RPMI7951 (cell line): ENCODE data around the gene POU3F2. TPM values are rescaled to one million over a fixed set of nuclear protein-coding genes. Genes with fewer than 3 reads are reported as not detected.
A peak's percentile ranks its signal among the peaks of the same experiment; 100 is the strongest.

Experiments used
- DNase-seq: peaks from one replicate; pipeline ENCODE4 v3.0.0-alpha.2; 2012; ENCODE audit warnings: low read depth
- total RNA-seq: library from RNA; depleted of rRNA; stranded (reverse); fragments of >200 nt; shearing (Covaris generic); gene quantifications from 2 replicates; pipeline ENCODE4 v1.2.3, GENCODE V29; 2014; rRNA removed

Gene POU3F2
- total RNA-seq, 1 experiment from 2014 or later: 0.36 TPM

DNA sequence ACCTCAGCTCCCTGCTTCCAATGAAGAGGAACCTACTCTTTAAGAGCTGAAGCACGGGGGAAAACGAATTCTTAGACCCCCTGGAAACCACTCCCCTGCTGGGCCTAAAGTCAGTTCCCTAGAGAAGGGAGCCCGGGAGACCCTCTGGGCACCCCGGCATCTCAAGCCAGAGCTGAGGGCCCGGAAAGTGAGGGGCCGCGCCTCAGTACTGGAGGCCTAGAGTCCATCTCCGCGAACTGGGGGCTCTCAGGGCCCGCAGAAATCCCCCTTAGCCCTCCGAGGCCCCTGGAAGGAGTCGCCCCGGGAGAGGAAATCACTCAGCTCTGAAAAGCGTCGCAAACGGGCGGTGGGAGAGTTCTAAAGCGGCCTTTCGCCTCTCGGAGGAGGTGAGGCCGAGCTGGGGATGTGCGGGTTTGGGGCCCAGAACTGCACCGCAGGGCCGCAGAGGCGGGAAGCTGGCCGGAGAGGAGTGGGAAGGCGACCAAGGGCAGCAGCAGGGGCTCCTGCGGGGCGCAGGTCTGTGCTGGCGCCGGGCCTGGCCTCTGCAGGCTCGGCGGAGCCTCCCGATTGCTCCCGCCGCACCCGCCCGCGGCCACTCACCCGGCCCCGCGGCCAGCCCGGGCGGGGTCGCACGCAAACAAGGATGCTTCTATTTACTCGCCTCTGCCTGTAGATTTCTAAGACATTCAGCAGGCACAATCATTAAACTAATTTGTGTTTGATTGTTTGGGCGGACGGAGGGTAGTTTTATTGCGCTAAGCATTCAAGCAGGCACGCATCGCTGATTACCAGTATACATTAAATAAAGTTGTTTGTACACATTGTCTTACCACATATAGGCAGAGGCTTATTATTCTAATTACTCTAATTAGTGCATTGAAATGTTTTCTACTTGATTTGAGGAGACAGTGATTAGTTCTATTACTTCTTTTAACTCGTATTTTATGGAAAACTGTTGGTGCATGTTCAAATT lies 9.2 kb downstream of the POU3F2 start:
- no peak for DNase-seq

DNA sequence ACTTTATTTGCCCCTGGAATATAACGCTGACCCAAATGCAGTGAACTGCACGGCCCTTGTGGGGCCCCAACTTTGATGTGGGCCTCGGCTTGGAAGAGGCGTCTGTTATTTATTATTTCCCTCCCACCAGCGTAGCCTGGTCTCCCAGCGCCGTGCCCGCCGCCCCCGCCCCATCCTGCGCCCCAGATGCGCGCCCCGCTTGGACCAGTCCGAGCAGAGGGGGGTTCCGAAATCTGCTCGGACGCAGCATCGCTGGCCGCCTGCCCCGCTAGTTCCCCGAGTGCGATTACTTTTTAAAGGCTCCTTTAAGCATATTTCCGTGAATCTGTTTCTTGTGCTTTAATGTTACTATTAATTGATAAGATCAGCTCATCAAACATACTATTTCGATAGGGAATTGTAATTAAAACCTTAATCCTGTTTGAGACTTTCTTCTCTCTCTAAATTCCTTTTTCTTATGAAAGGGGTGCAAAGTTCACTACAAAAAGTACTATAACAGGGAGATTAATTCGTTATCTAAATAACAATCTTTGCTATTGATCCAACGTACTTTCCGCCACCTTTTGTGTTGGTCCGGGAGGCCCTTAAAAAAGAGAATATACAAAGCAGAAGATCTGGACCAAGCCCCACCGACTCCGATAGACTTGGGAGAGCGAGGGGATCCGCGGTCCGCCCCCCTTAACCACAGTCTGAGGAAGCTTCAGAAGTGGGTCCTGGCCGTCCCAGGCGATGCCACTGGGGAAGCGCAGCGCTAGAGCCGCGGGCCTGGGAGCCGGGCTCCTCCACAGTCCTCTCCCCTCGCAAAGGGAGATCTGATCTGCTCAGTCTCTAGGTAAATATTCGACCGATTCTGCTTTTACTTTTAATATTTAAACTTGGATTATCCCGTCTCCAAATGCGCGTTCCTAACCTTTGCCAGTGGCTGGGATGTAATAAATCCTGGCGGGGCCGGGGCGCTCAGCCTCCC lies 10.2 kb downstream of the POU3F2 start:
- DNase-seq: no peak

DNA sequence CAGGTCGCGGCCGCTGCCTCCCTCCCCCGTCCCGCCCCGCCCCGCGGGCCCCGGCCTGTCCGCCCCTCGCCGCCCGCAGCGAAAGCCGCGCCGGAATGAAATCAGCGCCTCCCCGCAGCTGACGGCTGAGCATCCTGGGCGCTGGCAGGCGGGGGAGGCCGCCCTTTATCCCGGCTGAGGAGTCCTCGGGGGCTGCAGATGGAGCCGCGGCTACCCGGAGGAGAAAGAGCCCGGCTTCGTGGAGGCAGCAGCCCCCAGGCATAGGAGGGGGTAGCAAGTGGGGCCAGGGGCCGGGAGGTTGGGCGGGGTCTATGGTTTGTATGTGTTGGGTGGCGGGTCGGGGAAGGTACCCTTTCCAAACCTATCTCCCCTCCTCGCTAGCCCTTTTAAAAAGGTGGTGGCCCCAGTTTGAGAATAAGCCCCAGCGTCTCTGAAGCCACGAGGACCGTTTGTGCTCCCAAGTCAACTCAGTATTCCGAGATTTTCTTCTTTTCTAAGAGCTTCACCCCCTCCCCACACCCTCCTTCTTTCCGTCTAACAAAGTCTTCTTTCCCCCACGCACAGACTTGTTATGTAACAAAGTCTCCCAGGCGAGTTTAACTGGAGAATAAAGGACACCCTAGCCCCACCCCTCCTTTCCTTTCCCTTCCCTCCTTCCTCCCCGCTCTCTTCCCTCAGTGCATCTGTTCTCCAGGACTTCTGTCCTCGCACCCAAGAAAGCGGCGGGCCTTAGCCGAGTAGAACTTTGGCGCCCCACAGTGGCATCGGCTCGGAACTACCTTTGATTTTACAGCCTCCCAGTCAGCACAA lies 11.0 kb downstream of the POU3F2 start:
- peak; percentile 77 for DNase-seq

DNA sequence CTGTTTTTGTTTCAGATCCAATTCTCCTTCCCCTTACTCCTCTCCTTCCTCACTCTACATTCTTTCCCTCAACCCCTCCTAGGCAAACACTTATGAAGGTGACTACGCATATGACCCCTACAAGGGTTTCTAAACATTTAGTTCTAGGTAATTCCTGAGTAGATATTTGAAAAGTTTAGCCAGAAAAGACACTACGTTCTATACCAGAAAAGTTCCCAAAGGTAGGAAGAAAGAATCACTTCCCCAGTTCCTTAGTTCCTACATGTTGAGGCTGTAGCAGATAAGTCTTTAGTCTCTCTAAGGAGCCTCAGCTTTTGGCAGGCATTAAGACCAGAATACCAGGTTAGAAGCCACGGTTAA lies 11.6 kb downstream of the POU3F2 start:
- DNase-seq: no peak

DNA sequence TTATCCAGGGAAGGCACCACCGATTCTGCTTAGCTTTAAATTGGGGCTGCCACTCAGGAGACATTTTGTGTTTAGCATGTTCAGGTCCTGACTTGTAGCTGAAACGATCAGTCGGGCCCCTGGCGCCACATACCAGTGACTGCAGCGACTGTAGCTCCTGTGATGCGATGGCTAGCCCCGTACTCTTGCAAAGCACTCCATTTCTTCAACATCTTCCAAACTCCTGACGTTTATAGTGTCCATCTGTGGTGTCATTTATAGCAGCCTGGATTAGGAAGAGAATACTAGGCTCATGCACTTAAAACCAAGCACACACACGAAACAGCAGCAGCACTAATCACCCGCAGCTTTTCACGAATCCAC lies 13.0 kb downstream of the POU3F2 start:
- DNase-seq: no peak

DNA sequence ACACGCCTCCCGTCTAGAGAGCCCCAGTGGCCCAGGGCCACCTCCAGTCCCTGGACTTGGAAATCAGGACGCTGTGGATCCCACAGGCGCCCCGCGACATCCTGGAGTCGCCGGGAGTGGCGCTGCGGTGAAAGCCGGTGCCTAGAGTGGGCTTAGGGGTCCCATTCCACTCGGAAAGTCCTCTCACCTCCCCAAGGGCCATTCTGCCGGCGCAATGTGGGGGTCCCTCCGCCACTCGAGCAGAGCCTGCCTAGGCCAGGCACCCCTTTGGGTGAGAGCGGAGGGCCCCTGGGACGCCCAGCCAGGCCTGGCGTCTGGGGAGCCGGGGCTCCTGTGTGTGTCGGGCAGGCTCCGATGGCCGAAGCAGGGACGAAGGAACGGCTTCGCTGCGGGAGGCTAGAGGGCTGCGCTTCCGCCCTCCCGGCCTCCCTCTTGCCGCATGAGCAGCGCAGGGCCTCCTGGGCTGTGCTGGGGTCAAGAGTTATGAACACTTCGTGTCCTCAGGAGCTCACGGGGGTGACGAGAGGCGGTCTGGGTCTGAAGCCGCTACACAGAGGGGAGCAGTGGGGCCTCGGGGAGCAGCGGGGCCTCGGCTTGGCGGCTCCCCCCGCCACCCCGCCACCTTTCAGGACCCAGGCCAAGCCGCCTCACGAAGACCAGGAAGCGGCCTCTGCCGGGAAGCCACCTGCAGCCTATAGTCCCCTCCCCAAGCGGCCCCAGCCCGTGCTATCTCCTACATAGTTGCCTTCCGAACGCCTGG lies 13.6 kb downstream of the POU3F2 start:
- DNase-seq: no peak

DNA sequence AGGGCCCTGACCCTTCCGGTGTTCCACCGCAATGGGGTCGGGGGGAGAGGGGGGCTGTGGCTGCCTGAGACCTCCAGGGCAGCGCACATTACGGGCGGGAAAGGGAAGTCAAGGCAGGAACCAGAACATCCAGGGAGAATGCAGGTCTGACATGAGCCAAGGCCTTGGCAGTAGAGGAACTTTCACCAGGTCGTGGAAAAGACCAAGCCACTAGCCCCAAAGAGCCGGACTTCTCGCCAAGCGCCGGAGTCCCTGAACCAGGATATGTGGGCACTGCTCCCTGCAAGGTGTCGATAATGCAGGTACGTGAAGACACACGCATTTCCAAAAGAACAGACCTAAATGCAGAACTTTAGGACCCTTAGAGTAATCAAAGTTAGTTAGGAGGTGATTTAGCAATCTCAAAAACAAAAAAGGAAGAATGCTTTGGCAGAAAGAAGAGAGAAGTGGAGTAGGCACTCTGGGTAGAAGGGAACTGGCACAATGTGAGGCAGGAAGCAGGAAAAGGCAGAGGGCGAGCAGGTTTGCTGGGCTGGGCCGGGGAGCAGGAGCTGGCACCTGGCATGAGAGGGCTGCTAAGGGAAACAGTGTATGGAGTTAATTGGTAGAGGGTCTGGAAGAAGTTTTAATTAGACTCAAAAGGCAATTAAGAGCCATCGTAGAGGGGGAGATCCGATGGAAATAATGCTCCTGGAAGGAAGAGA lies 14.3 kb downstream of the POU3F2 start:
- no peak for DNase-seq

DNA sequence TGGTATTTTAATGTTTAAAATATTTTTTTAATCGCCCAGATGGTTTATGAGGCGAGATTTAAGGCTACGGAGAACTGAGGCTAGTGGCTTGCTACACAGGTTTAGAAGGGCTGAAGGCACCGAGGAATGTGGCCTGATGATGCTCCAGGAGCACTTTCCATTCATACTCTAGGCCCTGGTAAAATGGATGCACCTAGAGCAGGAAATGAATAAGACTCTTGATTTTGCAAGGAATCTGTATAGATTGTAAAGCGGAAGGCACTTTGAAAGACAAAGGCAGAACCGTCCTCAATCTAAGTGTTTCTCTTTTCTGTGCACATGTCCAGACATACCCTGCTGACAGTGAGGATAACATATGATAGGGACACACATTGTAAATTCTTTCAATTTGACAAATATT lies 30.1 kb downstream of the POU3F2 start:
- DNase-seq: no peak

DNA sequence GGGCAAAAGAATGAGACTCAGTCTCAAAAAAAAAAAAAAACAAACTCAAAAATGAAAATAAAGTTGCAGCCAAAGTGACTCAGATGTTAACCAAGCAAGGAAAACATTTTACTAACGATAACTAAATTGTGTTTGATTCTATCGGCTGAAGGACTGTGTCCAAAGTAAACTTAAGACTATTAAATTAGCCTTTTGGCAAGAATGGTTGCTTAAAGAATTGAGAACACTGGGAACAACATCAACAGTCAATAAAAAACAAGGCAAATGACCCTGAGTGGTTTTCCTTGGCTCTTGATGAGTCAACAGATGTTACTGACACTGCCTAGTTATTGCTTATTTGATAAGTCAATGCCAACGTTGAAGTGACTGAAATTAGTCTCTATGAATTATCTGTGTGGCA lies 36.7 kb downstream of the POU3F2 start:
- DNase-seq: no peak

DNA sequence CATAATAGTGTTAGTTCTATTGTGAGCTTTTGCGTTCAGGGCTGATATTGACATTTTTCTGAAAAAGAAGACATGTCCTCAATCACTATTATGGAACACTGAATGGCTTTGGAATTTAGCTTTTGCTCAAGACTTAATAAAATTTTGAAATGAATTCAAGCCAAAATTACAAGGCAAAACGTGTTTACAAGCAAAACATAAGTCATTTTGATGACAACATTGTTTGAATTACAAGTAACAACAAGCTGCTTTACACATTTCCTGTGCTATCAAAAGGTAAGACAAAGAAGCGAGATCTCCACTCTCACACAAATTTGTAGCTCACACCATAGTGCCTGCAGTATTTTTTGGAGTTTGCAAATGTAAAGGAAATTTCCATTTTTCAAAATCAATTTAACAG lies 37.4 kb downstream of the POU3F2 start:
- DNase-seq: no peak

DNA sequence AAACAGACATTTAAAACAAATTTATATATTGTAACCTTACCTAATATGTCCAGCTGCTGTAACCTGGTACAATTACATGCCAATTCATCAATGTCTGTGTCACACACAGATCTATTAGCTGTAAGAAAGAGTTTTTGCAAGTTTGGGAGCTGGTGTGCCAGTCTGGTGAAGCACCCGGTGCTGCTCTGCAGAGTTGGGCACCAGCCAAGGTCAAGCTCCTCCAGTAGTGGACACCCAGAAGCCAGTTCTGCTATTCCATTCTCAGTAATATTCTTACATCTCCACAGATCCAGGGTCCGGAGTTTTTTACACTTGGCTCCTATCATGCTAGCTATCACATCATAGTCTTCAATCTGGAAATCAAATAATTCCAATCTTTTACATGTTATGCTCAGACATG lies 41.0 kb downstream of the POU3F2 start:
- DNase-seq: no peak

DNA sequence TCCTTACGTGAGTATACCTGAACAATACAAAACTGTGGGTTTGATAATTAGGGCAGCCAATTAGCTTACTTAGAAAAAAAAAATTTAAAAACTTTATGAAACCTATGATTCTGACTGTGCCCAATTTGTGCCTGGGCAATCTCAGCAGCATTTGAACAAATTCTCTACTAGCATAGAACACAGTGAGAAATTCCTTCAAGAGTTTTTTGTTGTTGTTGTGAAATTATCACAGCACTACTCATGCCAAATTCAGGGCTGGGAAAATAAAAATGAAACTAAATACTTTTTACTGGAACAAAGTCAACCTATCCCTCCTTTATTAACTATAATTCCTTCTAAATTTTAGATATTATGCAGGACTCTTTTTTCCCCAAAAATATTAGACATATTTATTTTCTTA lies 42.9 kb downstream of the POU3F2 start:
- DNase-seq: no peak

DNA sequence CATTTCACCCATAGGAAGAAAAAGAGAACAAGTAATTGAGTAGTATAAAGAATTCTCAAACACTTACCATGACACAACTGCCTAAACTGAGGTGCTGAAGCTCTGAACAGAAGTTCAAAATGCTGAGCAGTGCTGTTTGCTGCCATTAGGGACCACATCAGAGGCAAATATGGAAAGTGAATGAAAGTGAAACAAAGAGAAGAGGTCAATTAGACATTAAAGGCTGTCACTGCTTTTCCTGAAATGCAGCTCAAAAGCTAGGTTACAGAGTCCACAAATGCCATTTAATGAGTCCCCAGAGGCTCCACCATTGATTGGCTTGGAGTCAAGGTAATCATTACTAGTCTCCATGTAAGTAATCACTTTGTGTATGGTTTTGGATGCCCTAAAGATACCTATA lies 46.1 kb downstream of the POU3F2 start:
- no peak for DNase-seq

DNA sequence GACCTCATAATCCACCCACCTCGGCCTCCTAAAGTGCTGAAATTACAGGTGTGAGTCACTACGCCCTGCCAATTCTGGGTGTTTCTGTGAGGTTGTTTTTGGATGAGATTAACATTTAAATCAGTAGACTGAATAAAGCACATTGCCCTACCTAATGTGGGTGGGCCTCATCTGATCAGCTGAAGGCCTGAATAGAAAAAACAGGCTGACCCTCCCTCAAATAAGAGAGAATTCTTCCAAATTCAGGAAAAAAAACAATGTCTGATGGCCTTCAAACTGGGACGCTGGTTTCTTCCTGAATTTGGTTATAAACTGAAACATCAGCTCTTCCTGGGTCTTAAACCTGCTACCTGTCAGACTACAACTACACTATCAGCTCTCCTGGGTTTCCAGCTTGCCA lies 51.0 kb downstream of the POU3F2 start:
- DNase-seq: no peak

DNA sequence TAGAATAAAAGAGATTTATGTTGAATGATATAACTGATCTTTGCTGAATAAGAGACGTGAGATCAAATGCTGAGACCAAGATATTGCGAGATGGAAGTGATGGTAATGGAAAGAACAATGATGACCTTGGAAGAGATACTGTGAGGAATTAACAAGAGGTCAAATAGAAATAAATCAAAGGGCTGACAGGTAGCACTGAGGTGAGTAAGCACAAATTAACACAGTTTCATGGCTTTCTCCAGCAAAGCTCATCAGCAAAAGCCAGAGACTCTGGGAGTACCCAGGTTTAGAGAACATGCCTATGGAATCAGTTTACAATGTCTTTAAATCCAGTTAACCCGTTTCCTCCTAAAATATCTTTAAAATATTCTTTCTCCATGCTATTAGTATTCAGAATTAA lies 53.3 kb downstream of the POU3F2 start:
- no peak for DNase-seq

Other genes with a start within 250 kb of the POU3F2 start
- gene FBXL4, start 113.4 kb downstream of the POU3F2 start, total RNA-seq: 17.4 and 19.6 TPM in 2 replicates